Activated T-helper 1 cell treated with anti-CD3 and anti-CD28 coated beads, Interleukin-2, amount 50 U/mL, for 16 hours (primary cell): ENCODE data around the gene MATN3.
"Not testable (repeated sequence)": the region's sequence is repeated elsewhere in the genome, so short reads cannot be mapped to it uniquely, and the experiment has no call there.

Experiments used
- DNase-seq, 2 donors: peaks; one replicate each; pipeline ENCODE4 v3.0.0-alpha.2; 2020; ENCODE audit warnings: low read depth in 1 of 2, low spot score in 1 of 2

The MATN3 gene, protein sequence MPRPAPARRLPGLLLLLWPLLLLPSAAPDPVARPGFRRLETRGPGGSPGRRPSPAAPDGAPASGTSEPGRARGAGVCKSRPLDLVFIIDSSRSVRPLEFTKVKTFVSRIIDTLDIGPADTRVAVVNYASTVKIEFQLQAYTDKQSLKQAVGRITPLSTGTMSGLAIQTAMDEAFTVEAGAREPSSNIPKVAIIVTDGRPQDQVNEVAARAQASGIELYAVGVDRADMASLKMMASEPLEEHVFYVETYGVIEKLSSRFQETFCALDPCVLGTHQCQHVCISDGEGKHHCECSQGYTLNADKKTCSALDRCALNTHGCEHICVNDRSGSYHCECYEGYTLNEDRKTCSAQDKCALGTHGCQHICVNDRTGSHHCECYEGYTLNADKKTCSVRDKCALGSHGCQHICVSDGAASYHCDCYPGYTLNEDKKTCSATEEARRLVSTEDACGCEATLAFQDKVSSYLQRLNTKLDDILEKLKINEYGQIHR

DNA sequence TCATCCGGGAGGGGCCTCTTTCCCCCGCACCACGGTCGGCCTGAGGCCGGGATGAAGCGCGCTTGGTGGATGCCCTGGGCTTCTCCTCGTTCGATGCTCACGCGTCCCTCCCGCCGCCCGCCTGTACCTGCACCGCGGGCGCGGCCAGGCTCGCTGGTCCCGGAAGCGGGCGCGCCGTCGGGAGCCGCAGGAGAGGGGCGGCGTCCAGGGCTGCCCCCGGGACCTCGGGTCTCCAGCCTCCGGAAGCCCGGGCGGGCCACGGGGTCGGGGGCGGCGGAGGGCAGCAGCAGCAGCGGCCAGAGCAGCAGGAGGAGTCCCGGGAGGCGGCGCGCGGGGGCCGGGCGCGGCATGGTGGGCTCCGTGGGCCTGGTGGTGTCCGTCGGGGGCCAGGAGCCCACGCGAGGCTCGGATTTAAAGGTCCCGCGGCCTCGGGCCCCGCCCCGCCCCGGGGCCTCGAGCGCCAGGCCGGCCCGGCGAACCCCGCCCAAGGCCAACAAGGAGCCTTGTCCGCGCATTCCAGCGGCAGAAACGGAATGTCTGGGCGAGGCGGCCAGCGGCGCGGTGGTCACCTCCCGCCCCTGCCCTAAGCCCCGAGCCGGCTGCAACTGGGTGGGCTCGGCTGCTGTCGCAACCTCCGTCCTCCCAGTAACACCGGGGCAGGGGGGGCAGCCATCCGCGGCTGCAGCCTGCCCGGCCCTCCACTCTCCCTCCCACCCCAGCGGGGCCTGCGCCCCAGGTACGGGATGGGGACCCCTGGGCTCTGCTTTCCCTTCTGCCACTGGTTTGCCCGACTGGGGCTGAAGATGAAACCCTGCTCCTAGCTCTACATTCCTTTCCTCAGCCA, at the start of gene MATN3:
TSS of gene MATN3 (minus strand) at position 387 of the 844 bp plus-strand sequence. CDS start at position 350, 37 bp downstream.
- DNase-seq = no peak

DNA sequence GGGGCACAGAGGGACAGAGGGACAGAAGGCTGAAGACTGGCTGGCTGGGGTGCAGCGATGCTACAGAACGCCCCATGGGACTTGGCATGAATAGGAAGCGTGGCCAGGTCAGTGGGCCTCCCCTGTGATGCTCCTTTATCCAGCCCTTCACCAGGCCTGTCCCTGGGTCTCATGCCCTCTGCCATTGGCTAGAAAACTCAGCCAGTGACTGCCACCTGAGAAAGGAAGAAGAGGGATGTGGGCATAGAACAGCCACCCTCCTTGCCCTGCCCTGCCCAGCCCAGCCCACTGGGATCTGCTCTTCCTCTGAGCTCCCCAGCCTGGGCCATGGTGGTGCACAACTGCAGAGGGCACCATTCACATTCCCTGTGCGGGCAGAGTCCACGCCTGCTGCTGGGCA, 49.5 kb upstream of the MATN3 start:
- no peak for DNase-seq

DNA sequence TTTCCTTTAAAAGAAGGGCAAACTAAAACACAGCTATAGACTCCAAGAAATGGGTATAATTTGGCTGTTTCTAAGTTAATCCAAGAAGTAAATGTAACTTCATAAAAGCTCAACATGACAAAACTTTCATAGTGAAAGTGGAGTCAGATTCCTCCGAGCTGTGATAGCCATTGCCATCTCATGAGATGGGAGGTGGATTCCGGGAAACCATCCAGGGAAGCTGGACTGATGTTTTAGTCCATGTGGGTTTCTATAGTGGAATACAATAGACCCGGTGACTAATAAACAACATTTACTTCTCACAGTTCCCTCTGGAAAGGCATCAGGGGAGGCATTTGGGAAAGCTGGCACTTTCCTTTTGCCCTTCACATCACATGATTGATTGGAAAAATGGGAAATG, 49.0 kb upstream of the MATN3 start:
- no peak for DNase-seq

DNA sequence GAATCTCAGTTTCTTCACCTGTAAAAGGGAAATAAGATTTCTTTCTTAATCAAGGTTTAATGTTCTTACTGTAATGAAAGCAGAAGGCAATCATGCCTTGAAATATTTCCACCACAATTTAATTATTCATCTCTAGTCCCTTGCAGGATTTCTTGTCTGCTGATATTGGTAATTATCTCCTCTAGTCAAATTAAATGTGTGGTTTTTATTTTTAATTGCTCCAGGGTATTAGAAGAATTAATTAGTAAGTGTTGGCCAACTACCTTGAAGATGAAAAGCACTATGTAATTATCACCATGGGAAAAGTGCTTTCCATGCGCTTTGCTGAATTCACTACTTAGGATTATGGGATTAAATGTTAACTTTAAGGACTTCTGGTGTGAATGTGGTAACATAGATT, 47.6 kb upstream of the MATN3 start:
- DNase-seq = no peak

DNA sequence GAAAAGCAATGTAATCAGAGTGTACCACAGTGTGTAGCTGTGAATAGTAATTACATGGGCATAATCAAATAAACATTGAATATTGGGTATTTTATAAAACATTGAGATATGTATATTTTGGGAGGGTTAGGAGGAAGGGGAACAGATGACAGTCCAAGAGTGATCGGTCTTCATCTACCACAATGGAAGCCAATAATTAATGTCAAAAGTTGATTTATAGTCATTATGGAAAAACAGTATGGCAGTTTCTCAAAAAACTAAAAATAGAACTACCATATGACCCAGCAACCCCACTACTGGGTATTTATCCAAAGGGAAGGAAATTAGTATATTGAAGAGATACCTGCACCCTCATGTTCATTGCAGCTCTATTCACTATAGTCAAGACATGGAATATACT, 44.8 kb upstream of the MATN3 start:
- no peak for DNase-seq

DNA sequence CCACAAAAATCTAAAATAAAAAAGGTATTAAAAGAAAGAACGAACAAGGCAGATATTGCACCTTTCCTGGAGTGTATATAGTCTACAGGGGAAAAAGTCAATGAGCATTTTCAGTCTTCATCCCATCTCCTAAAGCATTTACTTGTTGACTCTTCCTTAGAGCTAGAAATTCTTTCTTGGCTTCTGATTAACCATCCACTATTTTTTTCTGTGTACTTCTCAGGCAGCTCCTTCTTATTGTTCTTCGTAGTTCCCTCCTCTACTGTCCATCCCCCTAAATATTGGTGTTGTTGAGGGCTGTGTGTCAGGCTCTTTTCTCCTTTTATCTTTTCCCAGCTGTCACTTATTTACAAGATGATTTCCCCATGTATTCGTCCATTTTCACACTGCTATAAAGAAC, 42.5 kb upstream of the MATN3 start:
- DNase-seq = no peak

DNA sequence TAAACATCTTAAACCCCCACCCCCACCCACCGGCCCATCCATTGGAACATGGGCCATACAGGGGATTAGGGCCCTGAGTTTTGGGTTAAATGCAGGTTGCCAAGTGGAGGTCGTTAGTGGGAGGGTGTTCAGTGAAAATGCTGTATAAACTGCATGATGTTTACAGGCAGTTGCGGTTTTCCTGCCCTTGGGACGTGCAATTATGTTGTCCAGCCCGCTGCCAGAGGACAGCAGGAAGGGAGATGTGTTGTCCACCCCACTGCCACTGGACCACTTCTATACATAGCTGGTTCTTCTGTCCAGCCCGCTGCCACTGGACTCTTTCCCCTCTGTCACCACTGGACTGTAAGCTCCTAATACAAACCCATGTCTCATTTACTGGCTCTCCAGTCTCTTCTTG, 41.7 kb upstream of the MATN3 start:
- no peak for DNase-seq

DNA sequence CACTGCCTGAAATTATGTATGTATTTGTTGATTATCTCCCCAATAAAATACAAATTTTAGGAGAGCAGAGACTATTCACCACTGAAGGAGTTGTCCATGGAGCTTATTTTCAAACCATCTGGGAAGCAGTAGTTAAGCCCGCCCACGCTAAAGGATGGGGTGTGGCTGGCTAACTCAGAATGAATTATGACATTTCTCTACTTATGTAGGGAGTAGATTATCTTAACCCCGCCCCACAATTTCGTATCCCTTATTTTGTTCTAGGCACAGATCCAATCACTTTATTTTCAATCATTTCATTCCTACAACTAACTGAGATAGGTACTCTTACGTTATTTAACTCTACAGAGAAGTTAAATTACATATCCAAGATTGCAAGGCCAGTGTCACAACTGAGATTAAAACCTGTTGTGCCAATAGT, 40.4 kb upstream of the MATN3 start:
- DNase-seq = no peak

DNA sequence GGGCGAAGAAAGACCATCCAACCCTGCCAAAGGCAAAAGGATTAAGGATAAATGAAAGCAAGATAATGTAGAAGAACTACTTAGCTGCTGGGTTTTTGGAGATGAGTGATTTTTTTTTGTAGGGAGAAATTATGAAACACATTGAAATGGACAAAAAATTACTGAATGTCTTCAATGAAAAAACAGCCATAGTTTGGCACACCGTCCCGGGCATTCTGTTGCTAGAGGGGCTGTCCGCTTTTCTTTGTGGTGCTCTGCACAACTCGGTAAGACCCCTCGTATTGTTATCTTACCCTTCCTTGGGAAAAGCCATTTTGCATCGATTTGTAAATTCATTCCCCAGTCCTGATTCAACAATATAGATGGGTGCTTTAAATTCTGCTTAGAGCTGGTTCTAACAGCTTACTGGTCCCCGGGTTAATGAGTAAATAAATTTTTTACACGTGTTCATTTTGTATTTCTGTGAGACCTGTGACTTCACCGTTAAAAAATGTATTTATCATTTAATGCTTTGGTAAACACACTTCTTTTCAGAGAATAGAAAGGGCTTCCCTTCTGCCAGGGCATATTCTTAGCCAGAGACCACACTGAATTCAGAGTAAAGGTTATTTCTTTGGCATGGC, 39.9 kb upstream of the MATN3 start:
- DNase-seq = no peak

DNA sequence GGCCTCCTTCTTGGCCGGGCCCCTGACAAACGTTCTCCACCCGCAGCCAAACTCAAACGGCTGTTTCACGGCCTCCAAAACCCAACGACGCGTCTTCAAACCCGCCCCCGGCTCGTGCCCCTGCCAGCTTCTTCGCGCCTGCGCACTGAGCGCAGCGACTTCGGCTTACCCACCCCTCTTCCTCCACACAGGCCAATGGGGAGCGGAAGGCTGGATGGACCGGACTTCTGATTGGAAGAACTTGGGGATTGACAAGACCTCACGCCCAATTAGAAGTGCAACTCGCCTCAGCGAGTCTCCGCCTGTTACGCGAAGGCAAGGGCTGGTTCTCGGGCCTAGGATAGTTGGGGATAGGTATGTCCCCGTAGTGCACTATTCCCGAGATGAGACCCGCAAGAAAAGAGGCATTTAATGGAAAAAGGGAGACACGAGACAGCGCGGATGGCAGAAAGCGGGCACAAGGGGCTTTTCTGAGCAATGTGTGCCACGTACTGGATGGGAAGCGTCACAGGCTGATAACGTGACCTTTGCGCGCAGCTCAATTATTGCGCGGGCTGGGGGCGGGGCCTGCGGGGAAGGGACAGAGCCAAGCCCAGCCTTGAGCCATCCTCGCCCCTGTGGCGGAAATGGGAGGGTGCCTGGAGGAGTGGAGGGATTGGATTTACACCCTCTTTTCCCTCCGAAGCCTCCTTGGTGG, 39.2 kb upstream of the MATN3 start, which contains the start of gene LAPTM4A:
TSS of gene LAPTM4A (minus strand) at position 97 of the 697 bp plus-strand sequence. CDS start 108 bp downstream, outside the sequence.
- DNase-seq = peak; percentile 92 to 97

DNA sequence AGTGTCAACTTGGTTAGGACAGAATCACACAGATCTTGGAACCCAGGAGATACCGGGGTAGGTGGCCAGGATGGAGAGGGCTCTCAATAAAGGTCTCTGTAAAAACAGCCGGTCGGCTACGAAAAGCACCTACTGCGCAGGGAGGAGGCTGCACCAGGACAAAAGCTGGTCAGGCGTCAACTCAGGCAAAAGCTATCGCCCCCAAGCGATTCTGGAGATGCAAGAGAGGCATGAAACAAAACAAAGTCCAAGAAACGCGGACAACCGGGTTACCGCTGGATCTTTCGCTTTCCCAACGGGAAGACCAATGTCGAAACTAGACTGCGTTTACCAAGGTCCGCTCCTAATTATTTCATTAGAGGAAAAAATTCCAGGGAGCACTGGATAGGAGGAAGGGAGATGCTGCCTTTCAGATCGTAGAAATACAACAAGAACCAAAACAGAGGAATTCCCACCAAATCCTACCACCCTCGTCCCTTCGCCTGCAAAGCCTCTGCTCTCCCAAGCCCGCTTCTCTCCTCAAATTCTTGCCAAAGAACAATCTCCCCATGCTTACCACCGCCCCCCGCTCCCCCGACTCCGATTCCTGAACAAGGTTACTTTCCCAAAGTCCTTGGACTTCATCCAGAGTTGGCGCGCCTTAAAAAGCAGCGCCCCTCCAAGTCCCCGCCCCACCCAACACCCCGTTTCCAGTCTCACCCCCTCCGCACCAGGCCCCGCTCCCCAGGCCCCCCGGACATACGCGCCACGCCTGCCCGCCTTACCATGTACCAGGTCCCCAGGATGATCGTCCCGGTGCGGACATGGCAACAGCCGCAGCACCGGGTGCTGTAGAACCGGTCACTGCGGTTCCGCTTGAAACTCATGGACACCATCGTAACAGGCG, 38.4 kb upstream of the MATN3 start:
- DNase-seq = no peak

DNA sequence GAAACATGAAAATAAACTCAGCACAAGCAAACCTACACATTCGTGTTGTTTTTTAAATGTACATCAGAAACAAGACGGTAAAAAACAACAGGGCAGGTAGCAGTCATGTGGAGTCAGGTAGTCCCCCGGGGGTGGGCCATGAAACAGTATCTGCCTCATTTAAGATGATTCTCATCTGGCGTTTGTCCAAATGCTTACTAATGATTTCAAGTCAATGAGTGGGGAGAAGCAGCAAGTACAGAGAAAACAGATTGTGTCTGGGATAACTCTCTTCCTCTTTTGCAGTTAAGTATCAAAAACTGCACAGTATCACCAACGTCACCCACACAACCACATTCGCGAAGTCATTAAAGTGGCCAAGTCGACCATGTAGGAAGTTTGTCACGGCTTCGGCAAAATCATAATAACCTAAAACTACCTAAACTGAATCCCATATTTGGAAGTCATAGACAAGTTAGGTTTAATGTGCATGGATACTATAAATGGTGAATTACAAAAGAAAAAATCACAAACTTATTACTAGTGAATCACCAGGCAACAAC, 37.7 kb upstream of the MATN3 start:
- DNase-seq = no peak

DNA sequence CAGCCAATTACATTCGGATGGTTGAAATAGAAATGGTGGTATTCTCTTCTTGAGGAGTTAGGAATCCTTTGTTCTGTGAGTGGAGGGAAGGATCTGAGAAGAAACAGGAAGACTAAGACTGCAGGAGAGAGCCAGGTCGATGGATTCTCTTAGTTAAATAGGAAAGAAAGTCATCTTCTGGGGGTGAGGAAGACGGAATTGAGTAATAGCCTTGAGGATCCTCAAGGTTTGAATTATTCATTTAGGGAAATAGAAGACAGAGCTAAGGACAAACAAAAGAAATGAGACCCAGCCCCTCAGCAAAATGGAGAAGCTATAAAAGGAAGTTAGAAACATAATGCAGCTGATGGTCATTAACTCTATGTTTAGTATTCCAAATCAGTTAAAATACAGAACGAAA, 37.2 kb upstream of the MATN3 start:
- no peak for DNase-seq

DNA sequence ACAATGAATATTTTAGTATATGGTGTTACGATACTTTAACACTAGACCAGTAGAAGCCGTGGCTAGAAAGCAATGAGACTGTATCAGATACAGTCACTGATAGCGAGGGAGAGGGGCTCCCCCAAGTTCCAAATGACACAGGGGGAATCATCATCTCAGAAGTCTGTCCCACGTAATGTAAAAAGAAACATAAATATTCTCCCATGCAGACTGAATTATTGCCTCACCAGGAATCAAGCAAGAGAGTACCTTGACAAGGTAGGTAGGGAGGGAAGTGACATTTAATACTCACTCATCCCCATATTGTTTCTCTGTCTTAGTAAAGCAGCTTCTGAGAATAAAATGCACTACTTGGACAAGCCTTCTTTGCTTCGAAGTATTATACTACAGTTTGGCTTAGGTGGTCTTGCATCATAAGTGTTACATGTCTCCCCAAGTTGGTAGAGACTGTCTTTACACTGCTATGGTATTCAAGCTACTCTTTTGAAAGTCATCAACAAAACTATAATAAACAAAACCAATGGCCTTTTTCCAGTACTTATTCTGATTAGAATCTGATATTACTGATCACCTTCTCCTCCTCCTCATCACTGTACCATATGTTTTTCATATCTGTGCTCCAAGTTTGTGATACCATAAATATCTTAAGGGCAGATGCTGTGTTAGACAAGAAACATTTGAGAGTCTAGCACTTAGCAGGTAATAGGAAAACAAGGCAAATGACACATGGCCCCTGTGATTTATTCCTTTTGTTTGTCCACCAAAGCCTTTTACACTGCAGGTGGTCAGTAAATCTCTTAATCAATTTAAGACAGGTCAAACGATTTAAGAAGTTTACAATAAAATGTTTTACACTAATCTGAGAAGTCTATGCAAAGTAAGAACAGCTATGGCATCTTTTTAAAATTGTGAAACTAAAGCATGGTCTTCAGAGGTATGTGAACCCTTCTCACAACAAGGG, 36.3 kb upstream of the MATN3 start:
- no peak for DNase-seq

DNA sequence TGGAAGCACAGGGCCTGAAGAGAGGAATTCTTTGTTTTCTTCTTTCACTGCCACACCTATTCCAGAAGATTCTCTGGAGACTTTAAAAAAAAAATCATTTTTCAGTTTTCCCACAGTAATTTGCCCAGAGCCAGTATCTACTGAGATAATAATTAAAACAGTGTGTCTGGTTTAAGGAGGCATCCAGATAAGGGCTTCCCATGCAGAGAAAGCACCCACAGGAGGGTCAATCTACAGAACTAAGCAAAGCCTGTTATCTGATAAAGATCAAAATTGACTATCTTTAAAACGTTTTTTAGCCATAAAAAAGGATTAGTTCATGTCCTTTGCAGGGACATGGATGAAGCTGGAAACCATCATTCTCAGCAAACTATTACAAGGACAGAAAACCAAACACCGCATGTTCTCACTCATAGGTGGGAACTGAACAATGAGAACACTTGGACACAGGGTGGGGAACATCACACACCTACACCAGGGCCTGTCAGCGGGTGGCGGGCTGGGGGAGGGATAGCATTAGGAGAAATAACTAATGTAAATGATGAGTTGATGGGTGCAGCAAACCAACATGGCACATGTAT, 33.3 kb upstream of the MATN3 start:
- DNase-seq = not testable (repeated sequence)

DNA sequence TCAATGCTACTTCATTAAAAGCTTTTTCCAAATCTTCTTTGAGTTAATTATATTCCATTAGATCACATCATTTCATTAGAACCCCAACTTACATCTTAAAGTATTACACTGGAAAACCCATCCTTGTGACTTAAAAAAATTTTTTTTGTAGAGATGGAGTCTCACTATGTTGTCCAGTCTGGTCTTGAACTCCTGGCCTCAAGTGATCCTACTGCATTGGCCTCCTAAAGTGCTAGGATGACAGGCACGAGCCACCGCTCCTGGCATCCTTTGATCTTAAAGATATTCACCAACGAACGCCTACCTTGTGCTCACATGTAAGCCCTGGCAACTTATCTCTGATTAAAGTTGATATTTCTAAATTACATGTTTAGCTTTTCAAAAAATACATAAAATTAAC, 32.3 kb upstream of the MATN3 start:
- DNase-seq = no peak

DNA sequence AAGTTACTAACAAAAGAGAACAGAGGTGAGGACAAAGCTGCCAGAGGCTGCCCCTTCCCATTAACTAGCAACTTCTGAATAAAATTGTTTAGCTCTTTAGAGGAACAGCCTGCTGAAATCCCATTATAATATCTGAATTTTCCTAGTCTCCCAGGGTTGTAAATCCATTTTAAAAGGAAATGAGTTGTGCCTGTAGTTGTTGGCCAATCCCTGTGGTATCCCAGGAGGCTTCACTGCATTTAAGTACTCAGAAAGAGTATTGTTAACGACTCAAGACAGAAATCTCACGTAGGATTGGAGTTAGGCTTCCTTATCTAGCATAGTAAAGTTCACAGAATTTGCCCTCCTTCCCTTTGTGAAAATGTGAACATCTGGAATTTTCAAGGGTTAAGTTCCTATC, 30.1 kb upstream of the MATN3 start:
- no peak for DNase-seq

DNA sequence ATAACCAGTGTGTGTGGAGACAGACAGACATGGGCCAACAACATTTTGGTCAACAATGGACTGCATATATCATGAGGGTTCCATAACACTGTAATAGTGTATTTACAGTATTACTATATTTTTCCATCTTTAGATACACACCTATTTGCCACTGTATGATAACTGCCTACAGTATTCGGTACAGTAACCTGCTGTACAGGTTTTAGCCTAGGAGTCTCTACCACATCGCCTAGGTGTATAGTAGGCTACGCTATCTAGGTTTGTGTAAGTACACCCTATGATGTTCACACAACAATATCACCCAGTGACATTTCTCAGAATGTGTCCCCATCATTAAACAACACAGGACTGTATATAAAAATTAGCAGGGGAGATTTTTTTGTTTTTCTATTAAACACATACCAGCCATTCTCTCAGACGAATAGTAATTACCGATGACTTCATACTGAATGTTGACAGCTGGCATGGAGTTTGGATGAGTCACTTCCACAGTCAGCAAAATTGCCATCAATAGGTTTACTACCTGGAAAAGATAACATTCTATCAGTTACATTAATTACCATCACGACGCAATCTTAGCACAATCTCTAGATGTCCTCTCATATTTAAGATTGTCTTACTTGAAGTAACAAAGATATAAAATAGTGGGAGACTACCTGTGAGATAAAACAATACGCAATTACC, 28.2 kb upstream of the MATN3 start:
- DNase-seq = no peak
